Ureter (tissue), 1 donor: ENCODE results near the gene LRCH1. TPM values are rescaled to one million over a fixed set of nuclear protein-coding genes. Genes with fewer than 3 reads are reported as not detected.
"Not testable (repeated sequence)": the region's sequence is repeated elsewhere in the genome, so short reads cannot be mapped to it uniquely, and the experiment has no call there.

Experiments
- DNase-seq: peaks from one replicate; pipeline ENCODE4 v3.0.0-alpha.2; 2020; ENCODE audit warnings: low spot score
- total RNA-seq: library from RNA; stranded (reverse); gene quantifications from one replicate; pipeline ENCODE4 v1.2.4, GENCODE V29; 2023
- donor health status: DM: yes; HTN: yes; CAD: no.

LRCH1 gene, protein sequence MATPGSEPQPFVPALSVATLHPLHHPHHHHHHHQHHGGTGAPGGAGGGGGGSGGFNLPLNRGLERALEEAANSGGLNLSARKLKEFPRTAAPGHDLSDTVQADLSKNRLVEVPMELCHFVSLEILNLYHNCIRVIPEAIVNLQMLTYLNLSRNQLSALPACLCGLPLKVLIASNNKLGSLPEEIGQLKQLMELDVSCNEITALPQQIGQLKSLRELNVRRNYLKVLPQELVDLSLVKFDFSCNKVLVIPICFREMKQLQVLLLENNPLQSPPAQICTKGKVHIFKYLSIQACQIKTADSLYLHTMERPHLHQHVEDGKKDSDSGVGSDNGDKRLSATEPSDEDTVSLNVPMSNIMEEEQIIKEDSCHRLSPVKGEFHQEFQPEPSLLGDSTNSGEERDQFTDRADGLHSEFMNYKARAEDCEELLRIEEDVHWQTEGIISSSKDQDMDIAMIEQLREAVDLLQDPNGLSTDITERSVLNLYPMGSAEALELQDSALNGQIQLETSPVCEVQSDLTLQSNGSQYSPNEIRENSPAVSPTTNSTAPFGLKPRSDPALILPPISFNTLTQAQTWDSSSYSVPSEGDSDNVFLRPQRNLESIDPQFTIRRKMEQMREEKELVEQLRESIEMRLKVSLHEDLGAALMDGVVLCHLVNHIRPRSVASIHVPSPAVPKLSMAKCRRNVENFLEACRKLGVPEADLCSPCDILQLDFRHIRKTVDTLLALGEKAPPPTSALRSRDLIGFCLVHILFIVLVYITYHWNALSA
- 27.3 TPM for total RNA-seq

DNA sequence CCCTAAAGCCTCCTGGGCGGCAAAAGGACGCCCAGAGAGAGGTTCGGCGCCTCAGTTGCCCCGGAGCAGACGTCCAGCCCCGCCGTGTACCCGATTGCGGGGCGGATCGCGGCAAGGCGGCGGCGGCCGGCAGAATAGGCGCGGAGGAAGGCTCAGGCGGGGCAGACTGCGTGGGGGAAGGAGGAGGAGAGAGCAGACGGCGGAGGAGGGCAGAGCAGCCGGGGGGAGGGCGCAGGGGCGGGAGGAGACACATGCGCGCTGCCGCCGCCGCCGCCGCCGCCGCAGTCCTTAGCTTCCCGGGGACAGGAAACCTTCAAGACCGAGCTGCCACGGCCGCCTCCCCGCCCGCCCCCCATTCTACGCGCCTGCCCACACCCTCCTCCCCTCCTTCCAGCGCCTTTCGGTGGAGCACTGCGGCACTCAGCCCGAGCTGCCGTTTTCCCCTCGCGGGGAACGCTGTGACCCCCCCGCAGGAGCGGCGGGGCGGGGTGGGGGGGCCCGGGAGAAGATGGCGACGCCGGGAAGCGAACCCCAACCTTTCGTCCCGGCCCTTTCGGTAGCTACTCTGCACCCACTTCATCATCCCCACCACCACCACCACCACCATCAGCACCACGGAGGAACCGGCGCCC is at the start of gene LRCH1:
LRCH1 (plus strand) TSS at position 282 of the 632 bp plus-strand sequence; CDS start at position 509, 227 bp downstream.
- DNase-seq, result peak; percentile 93

DNA sequence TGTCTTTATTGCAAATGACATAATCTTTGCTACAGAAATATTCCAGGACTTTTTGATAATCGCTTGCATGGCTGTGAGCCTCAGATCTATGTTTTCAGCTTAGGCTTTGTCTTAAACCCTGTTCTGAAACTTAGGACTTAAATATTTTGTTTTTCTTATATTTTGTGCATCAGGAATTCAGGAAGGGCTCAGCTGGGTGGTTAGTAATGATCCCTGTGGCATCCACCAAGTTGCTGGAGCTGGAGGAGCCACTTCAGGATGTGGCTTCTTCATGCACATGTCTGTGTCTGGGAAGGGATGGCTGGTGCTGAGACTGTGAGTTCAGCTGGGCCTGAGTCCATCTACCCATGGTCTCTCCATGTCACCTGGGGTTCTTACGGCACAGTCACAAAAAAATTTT is 48.9 kb upstream of the LRCH1 start:
- DNase-seq, result no peak

DNA sequence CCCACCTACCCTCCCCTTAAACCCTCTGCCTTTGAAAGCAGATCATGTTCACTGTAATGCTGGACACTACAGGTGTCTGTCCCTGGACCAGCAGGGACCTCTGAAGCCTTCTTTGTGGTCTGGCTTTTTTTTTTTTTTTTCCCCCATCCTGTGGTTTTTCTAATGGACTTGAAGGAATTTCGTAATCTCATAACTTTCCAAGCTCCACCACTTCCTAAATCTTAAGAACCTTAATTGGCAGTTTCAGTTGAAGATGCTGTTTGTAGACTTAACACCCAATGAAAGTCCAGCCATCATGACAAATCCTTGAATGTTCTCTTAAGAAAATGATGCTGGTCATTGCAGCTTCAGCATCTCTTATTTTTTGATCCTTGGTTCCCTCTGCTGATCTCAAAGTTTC is 45.0 kb upstream of the LRCH1 start:
- no peak for DNase-seq

DNA sequence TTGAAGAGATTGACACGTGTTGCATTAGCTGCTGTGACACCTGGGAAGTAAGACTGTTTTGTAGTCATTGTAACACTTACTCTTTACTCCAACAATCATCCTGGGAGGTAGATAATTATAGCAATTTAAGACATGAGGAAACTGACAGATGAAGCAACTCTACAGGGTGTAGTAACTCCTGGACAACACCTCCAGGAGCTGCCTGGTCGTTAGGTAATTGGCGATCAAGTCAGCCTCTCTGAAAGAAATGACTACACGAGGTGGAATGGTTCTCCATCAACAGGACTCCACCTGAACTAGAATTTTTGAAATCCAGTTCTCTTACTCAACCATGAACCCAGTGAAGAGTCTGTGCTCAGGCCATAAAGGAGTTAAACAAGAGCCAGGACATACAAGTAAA is 43.0 kb upstream of the LRCH1 start:
- no peak for DNase-seq

DNA sequence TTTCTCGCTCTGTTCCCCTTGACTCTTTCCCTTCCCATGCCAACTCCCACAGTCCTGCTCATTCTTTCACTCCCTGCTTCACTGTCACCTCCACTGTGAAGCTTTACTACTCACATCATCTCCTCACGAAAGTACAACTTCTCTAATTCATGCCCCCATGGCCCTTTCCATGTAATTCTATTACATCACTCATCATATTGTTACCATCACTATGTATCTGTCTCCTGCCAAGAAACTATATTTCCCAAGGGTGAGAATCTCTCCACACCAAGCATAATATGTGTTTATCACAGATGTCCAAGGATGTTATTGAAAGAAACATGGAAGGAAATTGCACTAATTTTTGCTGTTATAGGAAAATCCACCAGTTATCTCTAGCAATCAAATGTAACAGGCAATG is 37.2 kb upstream of the LRCH1 start:
- DNase-seq, result no peak

DNA sequence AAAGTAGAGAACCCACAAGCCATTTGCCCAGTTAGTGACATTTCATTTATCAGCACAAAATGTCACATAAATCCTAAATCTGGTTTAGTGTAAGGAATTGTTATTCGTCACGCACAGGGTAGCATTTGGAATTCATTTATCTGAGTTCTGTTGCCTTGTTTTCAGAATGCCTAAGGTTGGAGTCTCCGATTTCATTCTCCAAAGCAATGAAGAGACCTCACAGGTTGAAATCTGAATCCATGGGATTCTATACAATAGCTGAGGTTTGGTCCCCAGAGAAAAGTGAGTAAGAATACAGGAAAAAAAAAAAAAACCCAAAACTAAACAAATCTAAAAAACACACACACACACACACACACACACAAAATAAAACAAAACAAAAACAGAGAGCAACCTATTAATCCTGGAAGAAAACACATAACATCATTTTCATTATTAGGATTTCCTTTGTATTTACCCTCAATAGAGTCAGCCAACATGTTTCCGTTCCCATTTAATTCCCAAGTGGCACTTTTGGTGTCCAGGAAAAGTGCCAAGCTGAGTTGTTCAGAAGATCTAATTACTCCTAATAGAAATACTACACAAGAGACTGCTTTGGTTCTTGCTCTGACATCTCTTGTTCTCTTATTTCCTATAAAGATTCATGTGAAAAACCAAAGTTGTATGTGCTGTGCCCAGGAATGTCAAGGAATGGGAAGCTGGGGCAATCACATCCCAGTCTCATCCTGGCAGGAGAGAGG is 36.2 kb upstream of the LRCH1 start:
- DNase-seq, result no peak

DNA sequence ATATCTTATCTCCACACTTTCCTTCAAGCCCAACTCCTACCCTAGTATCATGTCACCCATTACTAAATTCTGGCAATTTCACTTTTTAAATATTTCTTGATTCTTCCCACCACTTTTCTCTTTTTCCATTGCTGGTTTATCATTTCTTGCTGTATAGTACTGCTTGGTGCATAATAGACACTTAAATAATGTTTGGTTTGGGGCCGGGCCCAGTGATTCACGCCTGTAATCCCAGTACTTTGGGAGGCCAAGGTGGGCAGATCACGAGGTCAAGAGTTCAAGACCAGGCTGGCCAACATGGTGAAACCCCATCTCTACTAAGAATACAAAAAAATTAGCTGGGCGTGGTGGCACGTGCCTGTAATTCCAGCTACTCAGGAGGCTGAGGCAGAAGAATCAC is 35.2 kb upstream of the LRCH1 start:
- not testable (repeated sequence) for DNase-seq

DNA sequence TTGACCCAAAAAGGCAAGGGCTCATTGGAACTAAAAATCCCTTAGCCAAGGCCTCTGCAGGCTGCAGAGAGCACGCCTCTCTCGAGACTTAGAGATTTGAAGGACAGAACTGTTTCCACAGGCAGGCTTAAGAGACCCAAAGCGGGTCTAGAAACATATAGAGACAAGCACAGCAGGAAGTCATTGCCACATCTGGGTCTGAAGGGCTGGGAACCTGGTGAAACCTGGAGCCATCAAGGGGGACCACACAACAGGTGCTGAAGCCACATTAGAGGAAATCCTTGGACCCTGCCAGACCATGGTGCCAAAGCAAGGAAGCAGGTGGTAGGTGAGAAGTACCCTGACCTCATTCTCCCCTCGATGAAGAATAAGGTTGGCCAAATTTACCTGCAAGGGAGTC is 33.8 kb upstream of the LRCH1 start:
- DNase-seq, result no peak

DNA sequence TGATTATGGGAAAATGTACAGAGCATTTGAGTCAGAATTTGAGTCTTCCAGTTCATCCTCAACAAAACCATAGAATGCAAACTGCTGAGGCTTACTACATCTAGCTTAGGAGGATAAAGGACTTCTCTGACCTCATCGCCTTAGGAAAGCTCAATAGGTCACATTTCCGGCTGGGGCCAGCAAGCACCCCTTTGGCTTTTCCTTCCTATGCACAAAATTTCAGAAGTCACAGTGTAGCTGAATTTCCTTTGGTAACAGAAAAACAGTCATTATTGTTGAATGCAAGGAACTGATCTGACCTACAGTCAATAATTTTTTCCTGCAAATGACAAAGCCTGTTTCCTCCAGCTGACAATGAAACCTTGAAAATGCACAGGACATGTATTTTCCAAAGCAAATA is 32.8 kb upstream of the LRCH1 start:
- no peak for DNase-seq

DNA sequence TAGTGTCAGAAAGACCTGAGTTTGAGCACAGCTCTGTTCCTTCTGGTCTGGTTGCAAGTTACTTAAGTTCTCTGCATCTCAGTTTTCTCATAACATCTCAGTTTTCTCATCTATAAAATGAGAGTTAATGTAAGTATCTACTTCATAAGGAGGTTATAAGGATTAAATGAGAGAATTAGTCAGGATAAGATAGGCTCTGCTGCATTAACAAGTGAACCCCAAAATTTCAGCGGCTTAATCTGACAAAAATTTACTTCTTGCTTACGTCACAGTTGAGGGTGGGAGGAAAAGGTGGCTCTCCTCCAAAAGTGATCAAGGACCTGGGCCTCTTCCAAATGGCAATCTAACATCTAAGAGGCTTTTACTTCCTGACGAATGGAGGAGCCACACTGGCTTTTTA is 31.5 kb upstream of the LRCH1 start:
- DNase-seq, result no peak

DNA sequence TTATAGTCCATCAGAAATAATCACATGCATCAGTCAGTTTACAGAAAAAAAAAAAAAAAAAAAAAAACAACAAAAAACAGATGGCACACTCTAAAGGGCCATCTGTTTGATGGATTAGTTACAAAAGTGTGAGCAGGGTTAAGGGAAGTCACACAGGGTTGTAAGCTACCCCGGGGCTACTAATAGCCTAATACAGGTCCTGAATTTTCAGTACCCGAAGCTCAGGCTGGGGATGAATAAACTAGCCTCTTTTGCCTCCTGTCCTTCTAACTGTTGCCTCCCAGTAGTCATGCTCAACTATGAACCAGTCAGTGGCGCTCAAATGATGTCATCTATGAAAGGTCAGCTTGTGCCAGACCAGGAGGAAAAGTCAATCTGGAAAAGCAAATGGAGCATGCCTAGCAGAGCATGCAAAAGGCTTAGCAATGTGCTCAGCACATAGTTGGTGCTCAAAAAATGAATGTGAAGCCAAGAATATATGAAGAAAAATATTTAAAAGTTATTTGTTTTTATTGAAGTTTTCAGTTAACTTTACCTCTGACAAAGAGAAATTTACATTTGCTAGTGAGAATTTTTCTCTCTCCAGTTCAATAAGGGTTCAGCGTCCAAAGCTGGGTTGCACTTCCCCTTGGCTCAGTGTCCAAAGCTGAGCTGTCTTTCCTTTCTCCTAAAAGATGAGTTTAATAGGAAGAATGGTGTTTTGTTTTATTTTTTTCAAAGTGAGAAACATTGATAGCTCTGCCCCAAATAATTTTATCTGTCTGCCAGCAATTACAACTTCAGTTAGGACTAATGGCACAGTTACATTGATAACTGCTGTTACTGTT is 30.8 kb upstream of the LRCH1 start:
- DNase-seq, result no peak

DNA sequence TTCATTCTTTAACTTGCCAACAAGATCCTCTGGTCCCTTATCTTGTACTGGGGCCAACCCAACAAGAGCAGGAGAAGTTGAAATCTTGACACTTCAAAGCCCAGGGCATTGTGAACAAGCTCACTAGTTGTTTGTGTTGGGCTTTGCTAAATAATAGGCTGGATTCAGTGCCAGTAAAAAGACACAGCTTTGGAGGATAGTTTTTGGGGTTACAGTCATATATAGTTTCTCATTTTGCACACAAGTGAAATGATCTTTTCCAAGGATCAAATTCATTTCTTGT is 30.3 kb upstream of the LRCH1 start:
- DNase-seq, result no peak

DNA sequence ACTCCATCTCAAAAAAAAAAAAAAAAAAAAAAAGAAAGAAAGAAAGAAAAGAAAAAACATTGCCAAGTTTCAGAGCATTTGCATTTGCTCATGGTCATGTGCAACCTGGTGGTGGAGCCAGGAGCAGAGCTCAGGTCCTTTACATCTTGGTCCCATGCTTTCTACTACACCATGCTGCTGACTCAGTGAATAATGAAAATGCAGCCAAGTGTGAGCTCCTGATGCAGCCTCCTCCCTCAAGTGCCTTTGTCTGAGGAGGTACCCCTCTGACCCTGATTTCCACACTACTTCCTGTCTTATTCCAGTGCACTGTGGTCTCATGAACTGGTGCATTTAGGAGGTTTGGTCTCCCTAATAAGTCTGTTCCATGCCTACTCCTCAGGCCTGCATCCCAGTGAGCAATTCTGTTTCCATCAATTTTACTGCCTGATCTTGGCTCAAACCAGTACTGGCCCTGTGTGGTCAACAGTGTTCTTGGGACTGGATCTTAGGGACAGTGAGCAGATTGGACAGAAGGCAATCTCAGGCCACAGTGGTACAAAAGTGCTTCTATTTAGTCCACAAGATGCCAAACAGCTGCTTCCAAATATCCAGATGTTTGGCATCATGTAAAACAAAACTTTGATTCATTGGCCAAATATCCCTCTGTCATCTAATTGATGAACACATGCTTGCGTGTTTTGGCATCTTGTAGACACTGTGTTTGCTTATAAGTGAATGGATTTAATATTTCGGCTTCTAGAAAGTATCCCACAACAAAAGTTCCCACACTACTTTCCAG is 28.8 kb upstream of the LRCH1 start:
- DNase-seq, result no peak

DNA sequence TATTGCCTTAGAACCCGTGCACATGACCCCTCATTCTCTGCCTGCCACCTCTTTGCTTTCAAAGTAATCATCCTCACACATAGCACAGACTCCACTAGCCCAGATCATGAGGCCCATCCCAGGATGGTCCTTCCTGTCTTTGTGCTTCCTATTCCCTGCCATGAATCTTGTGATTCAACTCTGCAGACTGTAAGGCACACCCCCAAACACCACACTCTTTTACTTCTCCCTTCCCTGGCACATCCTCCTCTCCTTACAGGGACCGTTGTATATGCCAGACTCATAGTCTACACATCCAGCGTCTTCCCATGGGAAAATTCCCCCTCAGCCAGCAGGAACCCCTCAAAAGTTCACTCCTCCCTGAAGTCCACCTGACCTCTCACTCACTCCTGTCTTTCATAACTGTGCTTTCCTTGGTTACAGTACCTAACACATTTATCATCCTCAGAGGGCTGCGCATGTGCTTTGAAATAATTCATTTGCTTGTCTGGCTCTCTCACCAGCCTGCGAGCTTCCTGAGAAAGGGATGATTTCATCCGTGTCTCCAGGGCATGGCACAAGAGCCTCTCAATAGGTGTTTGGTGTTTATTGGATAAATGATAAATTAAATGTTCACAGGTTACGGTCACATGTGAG is 26.8 kb upstream of the LRCH1 start:
- DNase-seq, result no peak

DNA sequence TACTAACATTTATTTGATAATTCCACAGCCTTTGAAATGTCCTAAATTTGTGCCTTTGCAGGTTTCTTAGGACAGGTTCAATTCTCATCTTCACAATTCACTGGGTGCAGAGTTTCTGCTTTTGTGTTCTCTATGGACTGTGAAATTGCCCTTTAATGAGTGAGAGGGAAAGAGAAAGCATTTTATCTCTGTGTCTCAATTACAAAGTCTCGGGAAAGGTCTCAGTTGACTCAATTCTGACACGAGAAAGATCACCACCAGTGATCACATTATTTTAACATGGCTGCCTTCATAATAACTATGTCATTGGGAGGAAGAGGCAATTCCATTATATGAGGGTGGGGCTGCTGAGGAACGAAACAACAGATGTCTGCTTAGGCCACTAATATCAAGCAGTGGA is 26.2 kb upstream of the LRCH1 start:
- no peak for DNase-seq

DNA sequence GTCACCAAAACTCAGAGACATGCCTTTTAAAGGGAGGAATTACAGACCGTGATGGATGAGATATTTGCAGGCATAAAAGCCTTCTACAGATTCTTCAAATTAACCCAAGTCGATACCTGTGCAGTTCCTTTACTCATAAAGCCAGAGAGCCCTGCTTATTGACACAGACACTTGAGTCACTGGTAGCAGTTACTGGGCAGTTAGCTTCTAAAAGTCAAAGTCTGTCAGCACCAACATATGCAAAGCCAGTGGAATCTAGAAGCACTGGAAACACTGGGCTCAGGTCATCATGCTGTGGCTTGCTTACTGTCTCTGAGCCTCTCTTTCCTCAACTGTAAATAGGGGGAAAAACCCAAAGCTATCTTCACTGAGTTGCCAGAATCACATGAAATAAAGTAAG is 25.7 kb upstream of the LRCH1 start:
- no peak for DNase-seq

DNA sequence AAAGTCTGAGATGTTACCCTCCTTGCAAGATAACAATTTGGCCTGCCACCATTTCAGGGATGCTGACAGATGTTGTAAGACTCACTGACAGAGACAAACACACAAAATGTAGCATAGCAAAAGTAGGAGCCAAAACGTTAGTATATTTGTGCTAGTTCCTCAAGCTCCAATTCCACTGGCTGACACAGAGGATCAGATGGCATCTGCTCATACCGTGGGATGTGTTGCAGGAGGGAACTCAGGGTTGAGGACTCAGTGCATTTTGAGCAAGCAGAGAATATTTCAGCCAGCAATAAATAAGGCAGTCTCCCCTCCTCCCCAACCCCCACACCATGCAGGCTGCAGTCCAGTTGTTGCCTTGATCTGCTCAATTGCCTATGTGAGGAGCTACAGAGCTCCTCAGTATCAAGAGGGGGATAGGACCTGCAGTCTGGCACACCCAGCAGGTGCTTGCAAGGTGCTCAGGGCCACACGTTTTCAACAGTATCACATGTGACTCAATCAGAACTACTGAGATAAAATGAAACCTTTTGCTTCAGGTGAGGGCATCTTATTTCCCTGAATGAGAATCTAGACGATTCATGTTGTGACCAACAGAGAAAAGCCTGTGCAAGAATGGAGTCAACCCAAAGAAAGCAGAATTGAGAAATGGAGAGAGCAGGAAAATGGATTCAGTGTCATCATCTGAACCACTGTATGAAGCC is 23.6 kb upstream of the LRCH1 start:
- no peak for DNase-seq

DNA sequence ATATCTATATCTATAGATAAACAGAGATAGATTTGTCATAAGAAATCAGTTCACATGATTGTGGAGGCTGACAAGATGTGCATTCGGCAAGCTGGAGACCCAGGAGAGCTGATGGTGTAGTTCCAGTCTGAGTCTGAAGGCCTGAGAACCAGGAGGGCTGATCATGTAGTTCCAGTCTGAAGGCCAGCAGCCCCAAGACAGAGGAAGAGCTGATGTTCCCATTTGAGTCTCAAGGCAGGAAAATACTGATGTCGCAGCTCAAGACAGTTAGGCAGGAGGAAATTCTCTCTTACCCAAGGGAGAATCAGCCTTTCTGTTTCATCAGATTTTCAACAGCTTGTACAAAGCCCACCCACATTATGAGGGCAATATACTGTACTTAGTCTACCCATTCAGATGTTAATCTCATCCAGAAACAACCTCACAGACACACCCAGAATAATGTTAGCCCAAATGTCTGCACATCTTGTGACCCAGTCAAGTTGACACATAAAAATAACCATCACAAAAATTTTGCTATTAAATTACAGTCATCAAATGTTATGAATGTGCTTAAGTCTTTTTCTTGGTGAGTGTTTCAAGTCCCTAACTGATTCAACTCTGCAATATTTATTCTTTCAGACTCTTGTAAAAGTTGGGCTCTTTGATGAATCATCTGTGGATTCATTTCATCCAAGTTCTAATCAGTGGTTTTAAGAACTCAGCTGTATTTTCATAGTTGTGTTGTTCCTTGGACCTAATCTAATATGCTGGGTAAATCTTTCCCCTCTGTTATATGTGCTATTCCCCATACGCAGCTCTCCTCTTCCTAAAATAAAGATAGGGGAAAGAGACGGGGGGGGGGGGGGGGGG is 22.7 kb upstream of the LRCH1 start:
- no peak for DNase-seq

DNA sequence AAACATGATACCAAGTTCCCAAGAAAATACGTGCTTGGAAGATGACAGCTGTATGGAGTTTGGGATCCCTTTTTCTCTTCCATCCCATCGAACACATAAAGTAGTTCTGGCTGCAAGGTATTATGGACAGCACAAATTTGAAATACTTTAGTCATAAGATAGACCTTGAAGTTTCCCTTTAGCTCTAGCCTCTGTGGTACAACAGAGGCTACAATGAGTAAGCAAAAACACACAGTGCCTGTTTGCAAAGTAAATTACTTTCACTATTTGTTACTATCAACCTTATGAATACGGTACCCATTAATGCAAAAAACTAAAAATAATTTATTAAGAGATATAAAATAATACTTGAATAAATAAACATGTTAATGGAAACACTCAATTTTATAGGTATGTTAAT is 21.0 kb upstream of the LRCH1 start:
- no peak for DNase-seq
